Uterus (tissue), 2 donors: Measurements from ENCODE around the gene RNASE4.

ENCODE experiments used
- POLR2A ChIP-seq, 2 donors: fragments of 450-650 bp; IDR thresholded peaks; one replicate each; pipeline ENCODE4 v1.6.1; 2016; ENCODE audit warnings: antibody characterized with exemption in 2 of 2, mild to moderate bottlenecking in 1 of 2, moderate library complexity in 1 of 2
- TF ChIP-seq, protein P1 (sequence below), 4 experiments: fragments of 200-600 bp in 2 of 4; fragments of 450-650 bp in 2 of 4; sonication (generic) in 2 of 4; IDR thresholded peaks; one replicate each; pipeline ENCODE4 v1.5.1; 2016 to 2019; ENCODE audit warnings: antibody characterized with exemption in 4 of 4, mild to moderate bottlenecking in 2 of 4, moderate library complexity in 1 of 4

DNA sequence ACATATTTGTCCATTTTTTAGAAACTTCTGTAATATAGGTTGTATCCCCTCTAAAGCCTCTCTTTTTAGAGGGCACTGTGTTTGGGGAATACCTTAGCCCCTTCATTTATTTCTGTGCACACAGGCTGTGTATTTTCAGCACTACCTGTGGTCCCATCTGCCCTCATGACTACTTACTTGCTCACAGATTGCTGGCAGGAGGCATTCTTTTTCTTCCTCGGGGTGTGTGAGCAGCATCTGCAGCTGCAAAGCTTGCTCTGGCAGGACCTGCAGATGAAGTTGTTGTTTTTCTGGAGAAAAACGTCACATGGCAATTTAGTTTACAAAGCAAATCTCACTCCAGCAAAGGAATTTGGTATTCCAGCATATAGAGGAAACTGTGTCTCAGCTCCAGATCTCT, 28.5 kb downstream of the RNASE4 start:
- TF ChIP-seq, protein P1, sequence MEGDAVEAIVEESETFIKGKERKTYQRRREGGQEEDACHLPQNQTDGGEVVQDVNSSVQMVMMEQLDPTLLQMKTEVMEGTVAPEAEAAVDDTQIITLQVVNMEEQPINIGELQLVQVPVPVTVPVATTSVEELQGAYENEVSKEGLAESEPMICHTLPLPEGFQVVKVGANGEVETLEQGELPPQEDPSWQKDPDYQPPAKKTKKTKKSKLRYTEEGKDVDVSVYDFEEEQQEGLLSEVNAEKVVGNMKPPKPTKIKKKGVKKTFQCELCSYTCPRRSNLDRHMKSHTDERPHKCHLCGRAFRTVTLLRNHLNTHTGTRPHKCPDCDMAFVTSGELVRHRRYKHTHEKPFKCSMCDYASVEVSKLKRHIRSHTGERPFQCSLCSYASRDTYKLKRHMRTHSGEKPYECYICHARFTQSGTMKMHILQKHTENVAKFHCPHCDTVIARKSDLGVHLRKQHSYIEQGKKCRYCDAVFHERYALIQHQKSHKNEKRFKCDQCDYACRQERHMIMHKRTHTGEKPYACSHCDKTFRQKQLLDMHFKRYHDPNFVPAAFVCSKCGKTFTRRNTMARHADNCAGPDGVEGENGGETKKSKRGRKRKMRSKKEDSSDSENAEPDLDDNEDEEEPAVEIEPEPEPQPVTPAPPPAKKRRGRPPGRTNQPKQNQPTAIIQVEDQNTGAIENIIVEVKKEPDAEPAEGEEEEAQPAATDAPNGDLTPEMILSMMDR (IDR thresholded peaks at IDR 0.05) = no peak
- no peak for TF ChIP-seq POLR2A (IDR thresholded peaks at IDR 0.05)
